ENCODE measurements around the gene GLIS1.

- TF ChIP-seq CTCF (conservative IDR thresholded peaks at IDR 0.05; ENCODE audit: low read depth, low read length) (no peak), EZH2 (IDR thresholded peaks at IDR 0.05; ENCODE audit: borderline replicate concordance, low read depth, low read length, poor library complexity, severe bottlenecking) (no peak)
Observed at GRCh38 chr1:53629101-53629691, 109.8 kb downstream of the GLIS1 start.

Measured in A673 (cell line).